ENCODE measurements around the gene DNAH2. TPM values are rescaled to one million over a fixed set of nuclear protein-coding genes. Genes with fewer than 3 reads are reported as not detected.

DNAH2 gene
- total and polyA plus RNA-seq, 11 donors, result 0.02 to 0.56 (median 0.05) TPM; not detected in 4

DNA sequence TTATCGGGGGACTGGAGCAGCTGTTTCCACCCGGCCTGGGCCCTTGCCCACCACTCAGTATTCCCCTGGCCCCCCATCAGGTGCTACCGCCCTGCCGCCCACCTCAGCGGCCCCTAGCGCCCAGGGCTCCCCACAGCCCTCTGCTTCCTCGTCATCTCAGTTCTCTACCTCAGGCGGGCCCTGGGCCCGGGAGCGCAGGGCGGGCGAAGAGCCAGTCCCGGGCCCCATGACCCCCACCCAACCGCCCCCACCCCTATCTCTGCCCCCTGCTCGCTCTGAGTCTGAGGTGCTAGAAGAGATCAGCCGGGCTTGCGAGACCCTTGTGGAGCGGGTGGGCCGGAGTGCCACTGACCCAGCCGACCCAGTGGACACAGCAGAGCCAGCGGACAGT, 131.2 kb downstream of the DNAH2 start:
- ATAC-seq (no peak), DNase-seq (no peak)
- intact Hi-C loops (cut with DNase I), result loop anchor here in 4 of 10 donors (10.0 kb wide), 5 partner anchors 296 to 614 kb away; partner anchors contain the start of genes CHRNB1 (in 1 of the 4), DVL2 (in 1 of the 4), GABARAP (in 1 of the 4) and PER1 (in 1 of the 4)
- Histone ChIP-seq H3K4me3 (no peak overlapping the region), H3K27me3 (no peaks in the 10 kb centered on the region), H3K36me3 (peaks cover 3 to 82% (median 74%) of the 10 kb centered on the region in 9 donors), H3K9me3 (no peaks in the 10 kb centered on the region), H3K27ac (no peak overlapping the region), H3K4me1 (peaks cover 5 to 39% (median 27%) of the 10 kb centered on the region in 12 donors)
- TF ChIP-seq, protein P1, sequence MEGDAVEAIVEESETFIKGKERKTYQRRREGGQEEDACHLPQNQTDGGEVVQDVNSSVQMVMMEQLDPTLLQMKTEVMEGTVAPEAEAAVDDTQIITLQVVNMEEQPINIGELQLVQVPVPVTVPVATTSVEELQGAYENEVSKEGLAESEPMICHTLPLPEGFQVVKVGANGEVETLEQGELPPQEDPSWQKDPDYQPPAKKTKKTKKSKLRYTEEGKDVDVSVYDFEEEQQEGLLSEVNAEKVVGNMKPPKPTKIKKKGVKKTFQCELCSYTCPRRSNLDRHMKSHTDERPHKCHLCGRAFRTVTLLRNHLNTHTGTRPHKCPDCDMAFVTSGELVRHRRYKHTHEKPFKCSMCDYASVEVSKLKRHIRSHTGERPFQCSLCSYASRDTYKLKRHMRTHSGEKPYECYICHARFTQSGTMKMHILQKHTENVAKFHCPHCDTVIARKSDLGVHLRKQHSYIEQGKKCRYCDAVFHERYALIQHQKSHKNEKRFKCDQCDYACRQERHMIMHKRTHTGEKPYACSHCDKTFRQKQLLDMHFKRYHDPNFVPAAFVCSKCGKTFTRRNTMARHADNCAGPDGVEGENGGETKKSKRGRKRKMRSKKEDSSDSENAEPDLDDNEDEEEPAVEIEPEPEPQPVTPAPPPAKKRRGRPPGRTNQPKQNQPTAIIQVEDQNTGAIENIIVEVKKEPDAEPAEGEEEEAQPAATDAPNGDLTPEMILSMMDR (IDR thresholded peaks at IDR 0.05), result no peak
- TF ChIP-seq POLR2A (IDR thresholded peaks at IDR 0.05), result no peak
- 89 to 93% (median 90%) methylated on average over 19 to 21 of the region's 21 CpGs for WGBS, 4 donors

DNA sequence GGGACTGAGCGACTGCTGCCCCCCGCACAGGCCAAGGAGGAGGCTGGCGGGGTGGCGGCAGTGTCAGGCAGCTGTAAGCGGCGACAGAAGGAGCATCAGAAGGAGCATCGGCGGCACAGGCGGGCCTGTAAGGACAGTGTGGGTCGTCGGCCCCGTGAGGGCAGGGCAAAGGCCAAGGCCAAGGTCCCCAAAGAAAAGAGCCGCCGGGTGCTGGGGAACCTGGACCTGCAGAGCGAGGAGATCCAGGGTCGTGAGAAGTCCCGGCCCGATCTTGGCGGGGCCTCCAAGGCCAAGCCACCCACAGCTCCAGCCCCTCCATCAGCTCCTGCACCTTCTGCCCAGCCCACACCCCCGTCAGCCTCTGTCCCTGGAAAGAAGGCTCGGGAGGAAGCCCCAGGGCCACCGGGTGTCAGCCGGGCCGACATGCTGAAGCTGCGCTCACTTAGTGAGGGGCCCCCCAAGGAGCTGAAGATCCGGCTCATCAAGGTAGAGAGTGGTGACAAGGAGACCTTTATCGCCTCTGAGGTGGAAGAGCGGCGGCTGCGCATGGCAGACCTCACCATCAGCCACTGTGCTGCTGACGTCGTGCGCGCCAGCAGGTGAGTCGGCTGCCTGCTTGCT, 131.7 kb downstream of the DNAH2 start:
- no peak overlapping the region for H3K27ac ChIP-seq
- WGBS, 4 donors, result 87 to 90% (median 88%) methylated on average over 33 to 35 of the region's 35 CpGs
- no peak overlapping the region for H3K4me3 ChIP-seq
- intact Hi-C loops (cut with DNase I), result loop anchor here in 4 of 10 donors (10.0 kb wide), 5 partner anchors 296 to 614 kb away; partner anchors contain the start of genes CHRNB1 (in 1 of the 4), DVL2 (in 1 of the 4), GABARAP (in 1 of the 4) and PER1 (in 1 of the 4)
- DNase-seq (no peak), ATAC-seq (no peak)
- no peaks in the 10 kb centered on the region for H3K9me3 ChIP-seq
- H3K36me3 ChIP-seq, result peaks cover 3 to 86% (median 77%) of the 10 kb centered on the region in 9 donors
- peaks cover 5 to 36% (median 25%) of the 10 kb centered on the region in 12 donors for H3K4me1 ChIP-seq
- no peak for TF ChIP-seq POLR2A (IDR thresholded peaks at IDR 0.05)
- TF ChIP-seq, protein P1 (IDR thresholded peaks at IDR 0.05), result no peak
- H3K27me3 ChIP-seq, result no peaks in the 10 kb centered on the region

DNA sequence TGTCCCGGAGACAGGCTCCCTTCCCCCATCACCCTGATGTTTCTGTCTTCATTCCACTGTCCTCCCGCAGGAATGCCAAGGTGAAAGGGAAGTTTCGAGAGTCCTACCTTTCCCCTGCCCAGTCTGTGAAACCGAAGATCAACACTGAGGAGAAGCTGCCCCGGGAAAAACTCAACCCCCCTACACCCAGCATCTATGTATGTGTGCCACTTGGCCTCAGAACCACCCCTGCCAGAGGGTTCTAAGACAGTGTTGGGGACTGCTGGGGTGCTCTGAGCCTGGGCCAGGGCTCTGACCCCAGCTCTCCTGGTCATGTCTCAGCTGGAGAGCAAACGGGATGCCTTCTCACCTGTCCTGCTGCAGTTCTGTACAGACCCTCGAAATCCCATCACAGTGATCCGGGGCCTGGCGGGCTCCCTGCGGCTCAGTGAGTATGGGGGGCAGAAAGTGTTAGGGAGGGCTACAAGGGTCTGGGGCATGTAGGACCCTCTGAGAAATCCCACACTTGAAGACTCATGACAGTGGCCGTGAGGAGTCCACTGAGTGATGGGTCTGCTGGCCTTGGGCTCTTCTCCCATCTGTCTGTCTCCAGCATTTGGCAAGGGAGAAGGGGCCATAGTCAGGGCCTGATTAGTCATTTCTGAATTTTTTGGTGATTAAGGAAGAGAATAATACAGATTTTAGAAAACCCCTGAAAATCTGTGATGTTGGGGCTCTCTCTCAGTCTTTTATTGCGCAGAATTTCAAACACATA, 132.4 kb downstream of the DNAH2 start:
- peaks cover 3 to 86% (median 77%) of the 10 kb centered on the region in 9 donors for H3K36me3 ChIP-seq
- no peaks in the 10 kb centered on the region for H3K27me3 ChIP-seq
- no peak overlapping the region for H3K27ac ChIP-seq
- H3K9me3 ChIP-seq, result no peaks in the 10 kb centered on the region
- no peak for TF ChIP-seq POLR2A (IDR thresholded peaks at IDR 0.05)
- TF ChIP-seq, protein P1 (IDR thresholded peaks at IDR 0.05), result no peak
- H3K4me1 ChIP-seq, result peaks cover 5 to 36% (median 24%) of the 10 kb centered on the region in 12 donors
- intact Hi-C loops (cut with DNase I), result loop anchor here (2.0 to 10.0 kb wide), 10 partner anchors 15 to 615 kb away; partner anchors contain the start of genes KDM6B (in 3 of the 10), PER1 (in 2 of the 10), CHRNB1 (in 1 of the 10) and DVL2 (in 1 of the 10)
- 78 to 88% (median 84%) methylated on average over 8 to 12 of the region's 12 CpGs for WGBS, 4 donors
- DNase-seq (no peak), ATAC-seq (no peak)
- no peak overlapping the region for H3K4me3 ChIP-seq
